H1 (cell line): ENCODE data around the gene PTPRE. TPM values are rescaled to one million over a fixed set of nuclear protein-coding genes. Genes with fewer than 3 reads are reported as not detected.

Source experiments
- CTCF ChIA-PET: fragments of 300-600 bp; sonication (Branson Sonifier 250); formaldehyde crosslinking; loops from one replicate; lab custom pipeline; 2021; ENCODE audit not compliant: partially characterized antibody; lab: Charles Lee
- POLR2A ChIA-PET: fragments of 300-600 bp; sonication (Branson Sonifier 250); formaldehyde crosslinking; loops from one replicate; lab custom pipeline; 2021; ENCODE audit warnings: inconsistent platforms; ENCODE audit not compliant: partially characterized antibody; lab: Charles Lee
- DNase-seq, 2 experiments: peaks; one replicate each; pipeline versions ENCODE4 v3.0.0 to v3.0.0-alpha.2; 2010 to 2022; ENCODE audit warnings: low spot score in 2 of 2, low read depth in 1 of 2, mixed read lengths in 1 of 2
- FAIRE-seq: peaks from 2 replicates; lab custom pipeline; 2011; peaks lifted over from hg19 to GRCh38; lab: Jason Lieb, UNC
- H2AFZ ChIP-seq: 2 replicates; pipeline ENCODE4 v1.8.1; 2012; ENCODE audit warnings: low read length, inconsistent platforms
- H2AK5ac ChIP-seq: 2 replicates; pipeline ENCODE4 v1.6.1; 2013; ENCODE audit warnings: low read depth, low read length
- H2BK120ac ChIP-seq: replicated peaks from 2 replicates; pipeline ENCODE3; 2013; ENCODE audit warnings: low read depth, low read length, inconsistent platforms
- H2BK12ac ChIP-seq: 2 replicates; pipeline ENCODE4 v1.6.1; 2013; ENCODE audit warnings: low read depth, low read length
- H2BK15ac ChIP-seq: 2 replicates; pipeline ENCODE4 v1.6.1; 2013; ENCODE audit warnings: low read length
- H2BK20ac ChIP-seq: 2 replicates; pipeline ENCODE4 v1.6.1; 2013; ENCODE audit warnings: low read length
- H2BK5ac ChIP-seq: 2 replicates; pipeline ENCODE4 v1.6.1; 2013; ENCODE audit warnings: low read depth, low read length
- H3K14ac ChIP-seq: 2 replicates; pipeline ENCODE4 v1.6.1; 2013; ENCODE audit warnings: inconsistent platforms; ENCODE audit not compliant: insufficient read length
- H3K18ac ChIP-seq: 2 replicates; pipeline ENCODE4 v1.6.1; 2013; ENCODE audit warnings: low read length; ENCODE audit errors: extremely low read depth
- H3K23ac ChIP-seq: 2 replicates; pipeline ENCODE4 v1.6.1; 2013; ENCODE audit warnings: inconsistent platforms; ENCODE audit not compliant: insufficient read length
- H3K23me2 ChIP-seq: 2 replicates; pipeline ENCODE4 v1.6.1; 2013; ENCODE audit warnings: low read depth, low read length
- H3K27ac ChIP-seq: 2 replicates; pipeline ENCODE4 v1.6.1; 2011; ENCODE audit warnings: low read depth, low read length, inconsistent platforms
- H3K27me3 ChIP-seq, 4 experiments: replicated peaks in 1 of 4; 1 replicate in 1 of 4; 2 replicates in 3 of 4; pipeline versions ENCODE4 v1.6.1 to v1.8.1; 2011 to 2013; ENCODE audit warnings: low read length in 3 of 4, mild to moderate bottlenecking in 3 of 4, inconsistent platforms in 2 of 4, mixed read lengths in 2 of 4, moderate library complexity in 1 of 4; ENCODE audit not compliant: control insufficient read depth in 3 of 4, insufficient read depth in 3 of 4; ENCODE audit errors: extremely low read depth in 1 of 4
- H3K36me3 ChIP-seq, 4 experiments: 2 replicates each; pipeline versions ENCODE4 v1.6.1 to v1.8.1; 2011 to 2013; ENCODE audit warnings: mild to moderate bottlenecking in 4 of 4, low read length in 3 of 4, moderate library complexity in 2 of 4, control low read depth in 1 of 4, inconsistent platforms in 1 of 4; ENCODE audit not compliant: insufficient read depth in 4 of 4, control insufficient read depth in 2 of 4
- H3K4ac ChIP-seq: replicated peaks from 2 replicates; pipeline ENCODE3; 2013; ENCODE audit warnings: low read length, low read depth, mixed read lengths, inconsistent platforms; ENCODE audit not compliant: insufficient read length
- H3K4me1 ChIP-seq, 4 experiments: replicated peaks in 1 of 4; 1 replicate in 1 of 4; 2 replicates in 3 of 4; pipeline versions ENCODE4 v1.6.1 to v1.8.1; 2011 to 2013; ENCODE audit warnings: low read length in 3 of 4, inconsistent platforms in 2 of 4, mixed read lengths in 1 of 4; ENCODE audit not compliant: insufficient read depth in 4 of 4, control insufficient read depth in 3 of 4
- H3K4me2 ChIP-seq, 2 experiments: 2 replicates each; pipeline versions ENCODE4 v1.6.1 to v1.8.1; 2011 to 2013; ENCODE audit warnings: low read depth in 2 of 2, low read length in 2 of 2, control low read depth in 1 of 2, inconsistent platforms in 1 of 2, mild to moderate bottlenecking in 1 of 2; ENCODE audit not compliant: insufficient read depth in 1 of 2
- H3K4me3 ChIP-seq, 4 experiments: fragments of 200-600, 300-600 bp in 1 of 4; sonication (generic), shearing (Covaris generic), sonication (Bioruptor Twin) in 1 of 4; 2 replicates each; pipeline versions ENCODE4 v1.5.1 to v1.8.1; 2011 to 2016; ENCODE audit warnings: low read length in 4 of 4, low read depth in 3 of 4, control low read depth in 2 of 4, inconsistent platforms in 2 of 4, mild to moderate bottlenecking in 2 of 4, mixed read lengths in 1 of 4, moderate library complexity in 1 of 4; ENCODE audit not compliant: insufficient read depth in 2 of 4; ENCODE audit errors: extremely low read depth in 1 of 4
- H3K56ac ChIP-seq: replicated peaks from 2 replicates; pipeline ENCODE3; 2013; ENCODE audit warnings: low read depth, mild to moderate bottlenecking, mixed read lengths, low read length, inconsistent platforms; ENCODE audit not compliant: insufficient read length
- H3K79me1 ChIP-seq: 2 replicates; pipeline ENCODE4 v1.6.1; 2013; ENCODE audit warnings: low read depth, low read length, control low read depth
- H3K79me2 ChIP-seq, 2 experiments: 2 replicates each; pipeline versions ENCODE4 v1.6.1 to v1.8.1; 2012 to 2013; ENCODE audit warnings: low read length in 2 of 2, mild to moderate bottlenecking in 2 of 2, inconsistent platforms in 1 of 2; ENCODE audit not compliant: insufficient read depth in 2 of 2, control insufficient read depth in 1 of 2
- H3K9ac ChIP-seq, 4 experiments: replicated peaks in 1 of 4; 1 replicate in 1 of 4; 2 replicates in 3 of 4; pipeline versions ENCODE4 v1.6.1 to v1.8.1; 2011 to 2013; ENCODE audit warnings: low read depth in 3 of 4, low read length in 3 of 4, control low read depth in 2 of 4, mild to moderate bottlenecking in 2 of 4, moderate library complexity in 2 of 4, inconsistent platforms in 1 of 4; ENCODE audit errors: extremely low read depth in 1 of 4
- H3K9me3 ChIP-seq, 2 experiments: 2 replicates each; pipeline versions ENCODE4 v1.6.1 to v1.8.1; 2012 to 2013; ENCODE audit warnings: mild to moderate bottlenecking in 2 of 2, moderate library complexity in 2 of 2, control low read depth in 1 of 2, inconsistent platforms in 1 of 2, low read depth in 1 of 2, low read length in 1 of 2, mixed read lengths in 1 of 2; ENCODE audit not compliant: insufficient read depth in 2 of 2
- H4K20me1 ChIP-seq, 2 experiments: replicated peaks in 1 of 2; 2 replicates each; pipeline versions ENCODE3 to v1.8.1; 2011 to 2013; ENCODE audit warnings: inconsistent platforms in 2 of 2, low read length in 2 of 2, mild to moderate bottlenecking in 1 of 2; ENCODE audit not compliant: insufficient read depth in 2 of 2, control insufficient read depth in 1 of 2
- H4K5ac ChIP-seq: 2 replicates; pipeline ENCODE4 v1.6.1; 2013; ENCODE audit warnings: low read length, low read depth, mixed read lengths, inconsistent platforms; ENCODE audit not compliant: insufficient read length
- H4K8ac ChIP-seq: 2 replicates; pipeline ENCODE4 v1.8.0; 2013; ENCODE audit warnings: mild to moderate bottlenecking, moderate library complexity, low read length, inconsistent platforms; ENCODE audit not compliant: insufficient read depth; ENCODE audit errors: extremely low read depth
- H4K91ac ChIP-seq: replicated peaks from 2 replicates; pipeline ENCODE3; 2013; ENCODE audit warnings: low read length, mixed read lengths, inconsistent platforms; ENCODE audit not compliant: insufficient read length
- BRCA1 ChIP-seq: IDR thresholded peaks from 2 replicates; pipeline ENCODE4 v1.6.1; 2012; ENCODE audit warnings: low read depth, low read length, improper control_type of control experiment
- EP300 ChIP-seq, 2 experiments: IDR thresholded peaks; 1 replicate in 1 of 2; 2 replicates in 1 of 2; pipeline ENCODE4 v1.6.1; 2011 to 2012; ENCODE audit warnings: low read depth in 2 of 2, low read length in 2 of 2, mild to moderate bottlenecking in 2 of 2, borderline replicate concordance in 1 of 2, inconsistent platforms in 1 of 2, moderate library complexity in 1 of 2
- PHF8 ChIP-seq: fragments of 200-600 bp; sonication (generic); conservative IDR thresholded peaks from 2 replicates; pipeline ENCODE4 v1.7.1; 2012; ENCODE audit warnings: low read depth, mild to moderate bottlenecking, inconsistent platforms, low read length, moderate library complexity
- SIN3A ChIP-seq, 2 experiments: IDR thresholded peaks in 1 of 2; conservative IDR thresholded peaks in 1 of 2; 2 replicates each; pipeline ENCODE4 v1.6.1; 2011 to 2012; ENCODE audit warnings: low read length in 2 of 2, improper control_type of control experiment in 1 of 2, low read depth in 1 of 2, mild to moderate bottlenecking in 1 of 2
- TCF12 ChIP-seq: IDR thresholded peaks from 2 replicates; pipeline ENCODE4 v1.6.1; 2011; ENCODE audit warnings: low read depth, mild to moderate bottlenecking, low read length
- WGBS, 2 experiments: shearing (Covaris generic) in 1 of 2; methylation state at CpG; one replicate each; pipeline versions ENCODE4 v1.1.6 to v1.1.7; 2013 to 2015; ENCODE audit warnings: low lambda C conversion rate in 2 of 2, mixed read lengths in 2 of 2, inconsistent platforms in 1 of 2, low coverage in 1 of 2, missing lambda C conversion rate in 1 of 2; ENCODE audit not compliant: insufficient replicate concordance in 2 of 2, insufficient coverage in 1 of 2, insufficient read length in 1 of 2; ENCODE audit errors: extremely low coverage in 1 of 2, missing lambda C conversion rate in 1 of 2; 5-methylcytosine and 5-hydroxymethylcytosine counted together
- polyA plus RNA-seq, 7 experiments: library from polyadenylated mRNA; depleted of rRNA in 3 of 7; stranded (reverse) in 5 of 7; unstranded in 2 of 7; fragments of >200 nt in 5 of 7; fragments of 200-250 nt in 2 of 7; gene quantifications; 1 replicate in 5 of 7; 2 replicates in 1 of 7; 4 replicates in 1 of 7; pipeline versions ENCODE4 v1.2.1 to v1.2.3, GENCODE V29; 2011 to 2013; ENCODE audit warnings: missing spikeins in 2 of 7, mixed read lengths in 2 of 7
- total RNA-seq: library from RNA; stranded (reverse); fragmentation: NEBNext Ultra II Directional; extraction: Animal tissue kit (Norgen Biotek cat#: 25700); gene quantifications from 2 replicates; pipeline ENCODE4 v1.2.1, GENCODE V29; 2021

The PTPRE gene
- total and polyA plus RNA-seq, 2 of the 8 experiments (the other 6 are each of a cell fraction or from before 2014, with no cell fraction given), result 0.33 to 0.54 TPM

GRCh38 chr10:128040096-128040495 lies 133.2 kb downstream of the PTPRE start:
- Histone ChIP-seq H3K79me1 (no peaks in the 10 kb centered on the region), H3K56ac (no peak overlapping the region), H3K18ac (no peak overlapping the region), H3K9ac (no peak overlapping the region), H3K27me3 (no peaks in the 10 kb centered on the region), H3K4me3 (no peak overlapping the region), H4K8ac (no peak overlapping the region), H3K4me2 (no peak overlapping the region), H4K5ac (no peak overlapping the region), H3K23me2 (no peaks in the 10 kb centered on the region), H3K4ac (no peak overlapping the region), H3K4me1 (no peaks in the 10 kb centered on the region), H3K27ac (no peak overlapping the region), H4K91ac (no peak overlapping the region), H4K20me1 (no peaks in the 10 kb centered on the region), H2BK15ac (0 out of 2 replicates have a peak overlapping the region, but pooled peaks have one; percentile 8), H2AFZ (no peak overlapping the region), H2BK5ac (no peak overlapping the region), H2AK5ac (no peak overlapping the region), H3K79me2 (no peaks in the 10 kb centered on the region), H3K14ac (no peak overlapping the region), H3K9me3 (no peaks in the 10 kb centered on the region), H2BK120ac (no peak overlapping the region), H2BK20ac (no peak overlapping the region), H3K36me3 (no peaks in the 10 kb centered on the region), H2BK12ac (no peak overlapping the region), H3K23ac (no peak overlapping the region)
- no peak for DNase-seq
- CTCF ChIA-PET, result interaction anchor here (1.0 kb wide), 1 partner anchor 25 kb away, joined by 3 read pairs; no protein-coding TSS in a partner anchor
- no peak for FAIRE-seq
- no peak for TF ChIP-seq PHF8
- TF ChIP-seq SIN3A (conservative IDR thresholded peaks at IDR 0.05 in 1 of 2, IDR thresholded peaks at IDR 0.05 in 1 of 2; ENCODE audit: low read depth in 1 of 2, low read length in 2 of 2), result no peak
- TF ChIP-seq TCF12, result no peak
- no peak for TF ChIP-seq BRCA1
- no peak for TF ChIP-seq EP300 (IDR thresholded peaks at IDR 0.05; ENCODE audit: borderline replicate concordance in 1 of 2, low read depth in 2 of 2, low read length in 2 of 2)
- WGBS, 2 experiments, result 85% methylated on average over 8 of the region's 8 CpGs; no CpG with 5 or more reads in 1 of the 2 experiments
- POLR2A ChIA-PET, result no interaction called here
